Activated CD4-positive, alpha-beta T cell treated with anti-CD3 and anti-CD28 coated beads, Interleukin-2, amount 50 U/mL, for 4 hours (primary cell): ENCODE measurements around the gene TFPI.

Experiments
- DNase-seq, 2 experiments: peaks; one replicate each; pipeline ENCODE4 v3.0.0-alpha.2; 2020

The TFPI gene

DNA sequence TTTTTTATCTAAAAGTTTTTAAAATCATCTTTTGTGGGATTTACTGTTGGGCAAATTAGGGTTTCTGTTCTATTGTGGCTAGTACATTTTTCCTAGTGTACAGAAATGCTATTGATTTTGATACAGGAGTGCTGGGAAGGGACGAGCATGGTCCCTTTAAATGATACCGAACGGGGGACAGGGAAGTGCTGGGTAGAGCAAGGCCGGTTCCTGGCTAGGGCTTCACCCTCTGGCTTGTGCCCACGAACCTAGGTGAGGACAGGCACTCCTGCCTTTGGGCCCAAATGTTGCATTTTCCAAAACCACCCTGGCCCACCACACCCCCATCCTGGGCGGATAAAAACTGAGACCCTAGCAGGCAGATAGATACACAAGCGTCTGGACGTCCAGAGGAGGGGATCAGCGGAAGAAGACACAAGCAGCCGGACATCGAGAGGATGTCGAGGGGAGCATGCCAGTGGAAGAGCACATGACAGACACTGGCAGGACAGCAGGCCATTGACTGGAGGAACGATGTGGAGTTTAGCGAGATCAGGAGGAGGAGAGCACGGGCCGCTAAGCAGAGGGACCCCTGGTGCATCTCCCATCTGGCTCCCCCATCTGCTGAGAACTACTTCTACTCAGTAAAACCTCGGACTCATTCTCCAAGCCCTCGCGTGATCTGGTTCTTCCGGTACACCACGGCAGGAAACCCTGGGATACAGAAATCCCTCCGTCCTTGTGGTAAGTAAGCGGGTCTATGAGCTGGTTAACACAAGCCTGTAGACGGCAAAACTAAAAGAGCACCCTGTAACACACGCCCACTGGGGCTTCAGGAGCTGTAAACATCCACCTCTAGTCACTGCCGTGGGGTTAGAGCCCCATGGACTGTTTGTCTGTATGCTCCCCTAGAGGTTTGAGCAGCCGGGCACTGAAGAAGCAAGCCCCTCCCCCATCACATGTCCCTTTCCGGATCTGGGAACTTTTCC, 92.7 kb downstream of the TFPI start:
- DNase-seq = no peak

DNA sequence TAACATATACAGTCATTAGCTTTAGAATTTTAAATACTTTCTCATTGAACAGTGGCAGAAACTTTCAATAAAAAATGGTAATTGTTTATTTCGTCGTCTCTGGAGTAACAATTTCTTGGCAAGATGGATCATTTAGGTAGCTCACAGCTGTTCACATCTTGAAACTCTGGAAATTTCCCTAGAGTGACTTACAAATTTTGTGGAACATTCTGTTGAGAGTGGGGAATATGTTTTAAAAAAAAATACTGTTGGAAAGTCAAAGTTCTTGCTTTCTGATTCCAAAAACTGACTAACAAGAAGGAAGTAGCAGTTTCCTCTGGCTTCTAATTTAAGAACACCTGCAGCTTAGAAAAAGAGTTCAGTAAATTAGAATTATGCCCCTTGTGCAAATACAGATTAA, 95.0 kb downstream of the TFPI start:
- DNase-seq = no peak

DNA sequence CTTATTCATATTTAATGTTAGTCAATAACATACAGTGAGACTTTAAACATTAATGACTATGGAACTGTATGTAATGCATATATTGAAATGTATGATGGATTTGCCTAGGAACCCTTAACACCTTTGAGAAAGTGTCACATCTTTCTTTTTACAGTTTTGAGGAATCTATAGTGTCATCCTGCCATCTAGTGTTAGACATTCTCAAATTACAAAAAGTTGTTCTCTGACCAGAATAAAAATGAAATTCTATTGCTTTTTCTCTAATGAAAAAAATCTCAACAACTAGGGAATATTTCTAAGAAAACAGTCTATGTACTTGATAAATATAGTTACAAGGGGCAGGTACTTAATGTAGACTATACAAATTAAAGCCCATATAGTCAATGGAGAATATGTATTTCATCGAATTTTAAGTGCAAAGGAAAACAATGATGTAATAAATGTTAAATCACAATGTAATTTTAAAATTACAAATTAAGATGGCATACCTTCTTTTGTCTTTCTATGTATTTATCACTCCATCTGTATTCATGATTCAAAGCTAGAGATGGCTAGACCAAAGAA, 101.1 kb downstream of the TFPI start:
- DNase-seq = no peak

DNA sequence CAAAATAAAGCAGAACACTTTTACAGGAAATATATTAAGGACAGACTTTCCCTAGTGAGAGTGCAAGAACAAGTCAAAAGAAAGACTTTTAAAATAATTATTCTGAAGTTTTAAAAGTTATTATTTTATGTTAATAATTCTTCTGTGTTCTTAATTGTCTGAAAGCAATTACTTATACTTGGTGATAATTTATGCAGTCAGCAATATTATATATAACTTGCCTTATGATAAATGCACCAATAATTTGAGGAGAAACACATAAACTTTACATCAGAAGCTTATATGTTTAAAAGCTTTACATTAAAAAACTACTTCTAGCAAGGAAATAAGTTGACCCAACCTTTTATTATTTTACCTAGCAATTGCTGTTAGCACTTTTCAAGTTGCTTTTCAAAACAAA, 102.7 kb downstream of the TFPI start:
- no peak for DNase-seq

DNA sequence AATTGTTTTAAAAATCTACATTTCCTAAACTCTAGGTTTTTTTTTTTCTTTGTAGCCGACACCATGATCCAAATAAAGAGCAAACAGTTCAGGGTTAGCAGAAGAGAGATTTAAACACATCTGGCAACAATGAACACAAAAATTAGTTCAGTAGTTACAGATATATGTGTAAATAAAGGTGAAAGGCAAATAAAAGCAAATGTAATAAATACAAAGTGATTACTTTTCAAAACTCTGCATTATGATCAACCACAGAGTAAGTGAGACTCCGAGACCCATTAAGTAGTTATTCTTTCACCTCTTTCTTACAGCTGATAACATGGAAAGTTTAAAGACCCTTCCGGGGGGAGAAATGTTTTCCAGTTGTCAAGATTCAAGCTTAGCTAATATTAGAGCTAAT, 106.9 kb downstream of the TFPI start:
- DNase-seq = no peak

DNA sequence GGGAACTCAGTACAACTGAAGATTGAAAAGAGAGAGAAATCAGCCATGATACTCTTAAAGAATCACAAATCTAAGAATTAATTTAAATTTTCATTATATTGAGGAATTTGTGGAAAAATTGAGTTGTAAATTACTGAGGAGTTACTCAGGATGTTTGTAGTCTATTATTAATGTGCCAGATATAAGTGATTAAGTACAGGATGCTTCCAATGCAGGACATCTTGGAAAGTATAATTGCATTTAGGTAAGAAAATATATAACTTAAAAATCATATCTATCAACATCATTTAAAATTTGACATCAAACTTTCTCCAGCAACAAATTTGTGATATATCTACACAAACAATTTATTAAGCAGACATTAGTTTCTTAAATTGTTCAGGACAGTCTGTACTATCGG, 107.5 kb downstream of the TFPI start:
- no peak for DNase-seq

DNA sequence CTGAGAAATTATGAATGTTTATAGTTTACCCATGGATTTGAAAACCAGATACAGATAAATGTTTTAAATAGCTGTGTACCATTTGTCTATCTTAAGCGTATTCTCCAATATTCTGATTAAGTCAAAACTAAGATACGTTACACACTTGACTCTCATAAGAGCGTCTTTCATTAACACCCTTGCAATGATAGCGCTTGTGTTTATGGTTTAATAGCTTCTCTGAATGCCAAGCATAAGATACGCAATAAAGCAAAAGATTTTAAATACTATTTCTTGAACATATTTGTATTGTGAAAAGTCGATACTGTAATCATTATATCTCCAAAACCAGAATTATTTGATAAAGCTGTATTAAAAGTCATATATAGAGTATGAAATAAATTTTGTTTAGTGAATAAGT, 109.2 kb downstream of the TFPI start:
- DNase-seq = no peak

DNA sequence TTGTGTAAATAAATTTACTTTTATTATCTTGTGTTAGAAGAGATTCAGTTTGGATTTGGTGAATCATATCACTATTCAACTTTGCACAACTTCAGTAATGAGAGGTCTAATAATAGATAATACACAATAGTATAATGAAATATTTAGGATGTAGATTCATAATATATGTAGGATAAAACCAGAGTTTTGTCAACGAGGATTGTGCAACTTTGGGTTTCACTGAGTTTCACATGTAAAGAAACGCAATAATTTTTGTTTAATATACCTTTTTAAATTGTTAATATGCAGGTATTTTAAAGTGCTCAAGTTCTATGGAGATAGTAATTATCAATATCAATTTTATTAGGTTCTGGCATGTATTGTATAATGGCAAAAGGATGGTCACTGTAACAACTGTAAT, 111.5 kb downstream of the TFPI start:
- DNase-seq = no peak

DNA sequence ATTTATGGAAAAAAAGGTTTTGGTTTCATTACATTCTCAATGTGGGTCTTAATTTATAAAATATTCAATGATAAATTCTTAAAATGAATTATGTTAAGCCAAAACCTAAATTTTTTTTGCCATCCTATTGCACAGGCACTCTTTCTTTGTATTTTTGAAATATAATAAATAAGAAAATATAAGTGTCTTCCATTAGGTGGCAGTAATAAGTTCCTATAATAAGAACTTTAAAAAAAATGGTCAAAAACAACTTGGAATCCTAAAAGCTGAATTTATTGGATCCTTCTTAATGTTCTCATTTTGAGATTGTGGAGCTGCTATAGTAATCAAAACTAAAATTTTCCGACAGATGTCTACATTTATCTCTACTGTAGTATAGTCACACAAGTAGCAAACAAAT, 111.9 kb downstream of the TFPI start:
- DNase-seq = no peak

DNA sequence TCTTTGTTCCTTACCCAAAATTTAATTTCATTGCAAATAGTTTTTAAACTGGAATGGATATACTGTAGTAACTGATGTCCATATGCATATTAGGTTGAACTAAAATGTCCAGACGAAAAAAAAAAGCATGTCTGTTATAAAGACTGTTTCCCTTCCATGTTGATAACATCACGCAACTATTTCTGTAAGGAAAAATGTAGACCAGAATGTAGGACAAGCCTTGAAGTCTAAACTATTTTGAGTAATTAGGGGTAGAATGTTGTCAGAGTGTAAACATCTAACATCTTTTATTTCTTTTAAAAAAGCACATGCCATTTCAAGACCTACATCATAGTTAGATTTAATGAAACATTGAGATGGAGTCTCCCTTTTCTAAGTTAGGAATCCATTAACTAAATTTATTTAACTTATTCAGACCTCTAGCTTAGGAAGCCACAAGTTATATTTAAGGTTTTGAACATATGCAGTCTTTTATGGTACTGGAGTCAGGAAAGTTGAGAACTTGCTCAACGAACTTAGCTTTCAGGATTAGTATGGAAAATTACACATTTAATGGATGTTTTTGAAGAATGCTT, 114.0 kb downstream of the TFPI start:
- DNase-seq = no peak

DNA sequence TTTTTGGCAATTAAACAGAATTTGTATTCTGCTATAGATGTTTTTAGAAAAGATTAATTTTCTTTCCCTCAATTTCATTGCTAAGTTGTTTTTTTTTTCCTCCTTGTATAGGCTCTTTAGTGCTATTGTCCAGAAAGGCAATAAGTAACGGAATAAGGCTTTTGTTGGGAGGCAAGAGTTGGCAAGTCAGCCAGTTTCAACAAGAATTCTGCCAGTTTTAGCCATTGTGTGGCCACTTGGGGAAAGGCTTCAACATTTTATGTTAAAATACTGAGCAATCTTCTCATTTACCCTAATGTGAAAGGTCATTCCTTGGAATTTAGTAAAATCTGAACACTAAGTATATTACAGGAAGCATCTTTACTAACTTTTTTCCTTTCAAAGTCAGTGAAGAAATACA, 115.8 kb downstream of the TFPI start:
- DNase-seq = no peak

DNA sequence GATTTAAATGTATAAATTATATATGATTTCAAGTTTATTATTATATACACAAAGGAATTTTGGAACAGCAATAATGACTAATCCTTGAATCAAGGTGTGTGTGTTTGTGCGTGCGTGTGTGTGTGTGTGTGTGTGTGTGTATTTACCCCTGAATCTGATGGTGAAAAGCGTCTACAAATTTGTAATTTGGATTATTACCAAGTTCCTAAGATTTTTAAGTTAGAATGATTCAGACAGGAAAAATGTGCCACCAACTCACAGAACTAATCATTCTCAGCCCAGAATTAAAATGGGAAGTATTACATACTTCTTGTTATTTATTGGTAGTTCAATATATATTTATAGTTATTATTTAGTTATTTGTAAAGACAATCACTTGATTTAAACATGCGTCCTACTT, 118.5 kb downstream of the TFPI start:
- DNase-seq = no peak

DNA sequence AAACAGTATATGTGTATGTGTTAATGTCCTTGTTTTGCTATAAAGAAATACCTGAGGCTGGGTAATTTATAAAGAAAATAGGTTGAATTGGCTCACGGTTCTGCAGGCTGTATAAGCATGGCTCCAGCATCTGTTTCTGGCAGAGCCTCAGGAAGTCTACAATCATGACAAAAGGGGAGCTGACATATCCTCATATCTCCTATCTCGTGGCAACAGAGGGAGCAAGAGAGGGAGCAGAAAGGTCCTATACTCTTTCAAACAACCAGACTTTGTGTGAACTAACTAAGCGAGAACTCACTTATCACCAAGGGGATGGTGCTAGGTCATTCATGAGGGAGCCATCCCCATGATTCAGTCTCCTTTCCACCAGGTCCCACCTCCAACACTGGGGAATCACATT, 119.2 kb downstream of the TFPI start:
- no peak for DNase-seq

DNA sequence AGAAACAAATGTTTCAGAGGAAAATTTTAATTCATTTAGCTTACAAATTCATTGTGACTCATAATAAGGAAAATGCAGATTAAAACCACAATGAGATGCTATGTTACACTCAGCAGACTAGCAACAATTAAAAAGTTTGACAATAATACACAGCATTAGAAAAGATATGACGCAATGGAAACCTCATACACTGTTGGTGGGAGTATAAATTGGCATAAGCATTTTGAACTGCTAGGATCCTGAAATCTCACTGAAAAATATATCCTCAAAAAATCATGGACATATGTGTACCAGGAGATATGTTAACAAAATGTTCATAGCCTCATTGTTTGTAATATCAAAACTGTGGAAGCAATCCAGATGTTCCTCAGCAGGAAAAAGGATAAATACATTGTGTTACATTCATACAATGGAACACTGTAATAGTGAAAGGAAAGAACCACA, 119.9 kb downstream of the TFPI start:
- no peak for DNase-seq

DNA sequence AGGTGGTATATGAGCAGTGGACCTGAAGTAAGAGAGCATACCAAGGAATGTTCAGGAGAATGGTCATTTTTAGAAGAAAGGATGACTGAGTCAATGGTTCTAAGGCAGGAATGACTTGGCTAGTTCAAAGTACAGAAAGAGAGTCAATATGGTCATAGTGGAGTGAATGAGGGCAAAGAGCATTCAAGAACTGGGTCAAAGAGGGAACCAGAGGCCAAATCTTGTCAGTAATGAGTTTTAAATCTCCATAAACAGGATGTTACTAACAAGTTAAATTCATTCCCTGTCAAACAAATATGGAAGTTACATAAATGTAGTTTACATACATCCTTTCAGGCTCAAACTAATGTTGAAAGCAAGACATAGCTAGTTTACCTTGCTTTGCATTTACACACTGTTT, 122.3 kb downstream of the TFPI start:
- no peak for DNase-seq

DNA sequence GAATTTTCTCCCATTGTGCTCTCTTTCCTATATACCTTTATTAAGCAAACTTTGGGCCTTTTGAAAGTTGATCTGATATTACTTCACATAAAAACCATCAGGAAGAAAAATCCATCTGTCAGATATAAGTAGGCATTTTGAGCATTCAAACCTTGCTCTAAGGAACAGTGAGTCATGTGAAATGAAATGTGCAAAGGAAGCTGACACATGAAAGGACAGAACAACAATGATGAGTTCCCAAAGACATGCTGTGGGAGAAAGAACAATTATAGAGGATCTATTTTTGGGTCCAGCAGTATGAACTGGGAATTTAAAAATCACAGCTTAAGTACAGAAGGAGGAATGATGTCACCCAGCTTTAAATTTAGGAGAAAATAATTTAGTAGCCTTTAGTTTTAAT, 124.2 kb downstream of the TFPI start:
- no peak for DNase-seq

DNA sequence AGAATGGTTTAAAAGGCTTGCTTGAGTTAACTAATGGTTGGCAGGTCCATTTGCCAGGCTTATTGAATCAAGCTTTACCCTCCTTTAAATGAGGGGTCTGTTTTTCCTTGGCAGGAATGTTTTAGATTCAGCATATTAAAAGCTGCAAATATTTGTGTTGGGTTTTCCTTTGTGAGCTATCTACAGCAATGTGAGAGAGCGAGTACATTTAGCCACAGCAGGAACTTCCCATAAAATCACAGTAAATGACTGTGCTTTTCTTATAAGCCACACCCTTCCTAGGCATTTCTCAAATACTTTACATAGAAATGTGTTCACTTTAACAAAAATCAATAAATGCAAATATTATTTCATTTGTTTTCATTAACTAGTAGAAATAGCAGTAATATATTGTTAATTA, 130.1 kb downstream of the TFPI start:
- no peak for DNase-seq

DNA sequence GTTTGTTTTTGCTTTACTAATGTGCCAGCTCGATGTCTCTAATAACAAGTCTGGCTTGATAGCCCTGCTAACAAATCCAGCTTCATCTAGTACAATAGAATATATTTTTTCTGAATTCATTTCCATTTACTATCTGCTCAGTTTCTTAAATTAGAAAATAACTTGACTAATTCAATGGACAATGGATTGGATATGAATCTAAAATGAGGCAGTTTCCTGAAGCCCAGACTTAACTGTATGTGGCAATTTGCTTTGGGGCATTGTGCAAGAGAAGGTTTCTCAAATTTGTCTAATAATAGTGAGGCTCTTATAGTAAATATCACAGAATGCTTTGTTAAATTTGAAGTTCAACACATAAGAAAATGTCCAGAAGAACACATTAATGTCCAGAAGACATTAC, 132.0 kb downstream of the TFPI start:
- no peak for DNase-seq

DNA sequence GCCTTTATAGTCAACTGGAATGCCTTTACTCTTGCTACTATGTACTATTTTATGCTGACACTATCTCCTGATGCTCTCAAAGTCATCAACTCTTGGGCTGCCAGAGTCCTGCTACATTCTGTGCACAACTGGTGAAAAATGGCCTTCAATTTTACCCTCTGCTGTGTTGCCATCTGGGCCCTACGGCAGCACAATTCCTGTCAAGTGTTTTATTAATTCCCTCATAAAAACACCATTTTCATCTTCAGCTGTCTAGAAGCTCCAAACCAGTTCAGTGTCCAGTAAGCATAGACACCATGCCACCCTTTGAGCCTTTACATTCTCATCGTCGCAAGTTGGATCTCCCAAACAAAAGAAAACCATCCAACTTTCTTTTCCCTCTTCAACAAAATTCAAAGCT, 132.7 kb downstream of the TFPI start:
- no peak for DNase-seq

DNA sequence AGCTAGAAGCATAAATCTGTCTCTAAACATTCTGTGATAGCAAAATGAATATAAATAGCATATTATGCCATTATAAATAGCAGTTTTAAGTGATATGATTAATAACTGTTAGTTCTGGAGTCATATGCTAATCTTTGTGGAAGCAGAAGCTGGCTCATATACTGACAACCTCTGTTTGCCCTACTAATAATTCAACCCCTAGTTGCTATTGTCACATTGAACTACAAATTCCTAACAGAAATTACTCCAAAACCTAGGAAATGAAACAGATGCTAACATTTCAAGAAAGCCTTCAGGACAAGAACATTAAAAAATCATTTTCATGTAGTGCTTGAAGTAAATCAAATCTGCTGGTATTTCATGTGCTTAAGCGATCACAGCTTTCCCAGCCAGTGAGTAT, 134.4 kb downstream of the TFPI start:
- DNase-seq = no peak

DNA sequence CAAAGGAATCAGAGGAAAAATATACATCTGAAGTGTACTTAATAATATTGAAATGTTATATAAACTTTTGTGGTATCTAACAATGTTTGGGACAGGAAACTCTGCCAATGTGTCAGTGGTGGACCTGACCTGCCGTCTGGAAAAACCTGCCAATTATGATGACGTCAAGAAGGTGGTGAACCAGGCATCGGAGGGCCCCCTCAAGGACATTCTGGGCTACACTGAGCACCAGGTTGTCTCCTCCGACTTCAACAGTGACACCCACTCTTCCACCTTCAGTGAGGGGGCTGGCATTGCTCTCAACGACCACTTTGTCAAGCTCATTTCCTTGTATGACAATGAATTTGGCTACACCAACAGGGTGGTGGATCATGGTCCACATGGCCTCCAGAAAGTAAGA, 138.8 kb downstream of the TFPI start:
- no peak for DNase-seq
